Measurements from ENCODE around the gene HSF5.
"Not testable (repeated sequence)": the region's sequence is repeated elsewhere in the genome, so short reads cannot be mapped to it uniquely, and the experiment has no call there.

Gene HSF5

GRCh38 chr17:58488428-58488890 is 251 bp upstream of the HSF5 start:
- H3K4me3 ChIP-seq (ENCODE audit: low read depth, low read length), result no peak overlapping the region

GRCh38 chr17:58484600-58484999 is 3.6 kb downstream of the HSF5 start:
- H3K4me3 ChIP-seq (ENCODE audit: low read depth, low read length), result no peak overlapping the region

GRCh38 chr17:58481798-58482197 is 6.4 kb downstream of the HSF5 start:
- not testable (repeated sequence) for H3K4me3 ChIP-seq (ENCODE audit: low read depth, low read length)

- no peak overlapping the region for H3K4me3 ChIP-seq (ENCODE audit: low read depth, low read length)
These were observed 8.1 kb downstream of the HSF5 start for GRCh38 chr17:58480090-58480489.

GRCh38 chr17:58476812-58477211 is 11.4 kb downstream of the HSF5 start:
- no peak overlapping the region for H3K4me3 ChIP-seq (ENCODE audit: low read depth, low read length)

- H3K4me3 ChIP-seq (ENCODE audit: low read depth, low read length), result no peak overlapping the region
These were observed 12.2 kb downstream of the HSF5 start for GRCh38 chr17:58475985-58476384.

- no peak overlapping the region for H3K4me3 ChIP-seq (ENCODE audit: low read depth, low read length)
These were observed 17.9 kb downstream of the HSF5 start for GRCh38 chr17:58470356-58470755.

GRCh38 chr17:58468944-58469343 is 19.3 kb downstream of the HSF5 start:
- no peak overlapping the region for H3K4me3 ChIP-seq (ENCODE audit: low read depth, low read length)

- H3K4me3 ChIP-seq (ENCODE audit: low read depth, low read length), result no peak overlapping the region
These were observed 32.7 kb downstream of the HSF5 start for GRCh38 chr17:58455491-58455890.

GRCh38 chr17:58452738-58453137 is 35.5 kb downstream of the HSF5 start:
- H3K4me3 ChIP-seq (ENCODE audit: low read depth, low read length), result no peak overlapping the region

GRCh38 chr17:58447039-58447975 is 40.9 kb downstream of the HSF5 start:
- no peak overlapping the region for H3K4me3 ChIP-seq (ENCODE audit: low read depth, low read length)

GRCh38 chr17:58446086-58446485 is 42.1 kb downstream of the HSF5 start:
- H3K4me3 ChIP-seq (ENCODE audit: low read depth, low read length), result no peak overlapping the region

GRCh38 chr17:58436805-58437239 is 51.4 kb downstream of the HSF5 start:
- H3K4me3 ChIP-seq (ENCODE audit: low read depth, low read length), result no peak overlapping the region

- no peak overlapping the region for H3K4me3 ChIP-seq (ENCODE audit: low read depth, low read length)
These were observed 52.0 kb downstream of the HSF5 start for GRCh38 chr17:58436245-58436644.

GRCh38 chr17:58432806-58433573 is 55.2 kb downstream of the HSF5 start:
- H3K4me3 ChIP-seq (ENCODE audit: low read depth, low read length), result no peak overlapping the region

GRCh38 chr17:58427807-58428206 is 60.4 kb downstream of the HSF5 start:
- no peak overlapping the region for H3K4me3 ChIP-seq (ENCODE audit: low read depth, low read length)

GRCh38 chr17:58421711-58422110 is 66.5 kb downstream of the HSF5 start:
- no peak overlapping the region for H3K4me3 ChIP-seq (ENCODE audit: low read depth, low read length)

GRCh38 chr17:58420827-58421226 is 67.4 kb downstream of the HSF5 start:
- H3K4me3 ChIP-seq (ENCODE audit: low read depth, low read length), result no peak overlapping the region

GRCh38 chr17:58417300-58418092 is 70.7 kb downstream of the HSF5 start, which contains the start of gene RNF43:
RNF43 (minus strand) TSS chr17:58417534; CDS start chr17:58415577, 1,957 bp downstream.
- H3K4me3 ChIP-seq (ENCODE audit: low read depth, low read length), result peak within 1 kb of the TSS; percentile 49

GRCh38 chr17:58416937-58417299 is 71.3 kb downstream of the HSF5 start:
- peak overlapping the region; percentile 49 for H3K4me3 ChIP-seq (ENCODE audit: low read depth, low read length)

GRCh38 chr17:58416396-58416795 is 71.8 kb downstream of the HSF5 start:
- H3K4me3 ChIP-seq (ENCODE audit: low read depth, low read length), result no peak overlapping the region
